ENCODE measurements around the gene TRMT1.

DNA sequence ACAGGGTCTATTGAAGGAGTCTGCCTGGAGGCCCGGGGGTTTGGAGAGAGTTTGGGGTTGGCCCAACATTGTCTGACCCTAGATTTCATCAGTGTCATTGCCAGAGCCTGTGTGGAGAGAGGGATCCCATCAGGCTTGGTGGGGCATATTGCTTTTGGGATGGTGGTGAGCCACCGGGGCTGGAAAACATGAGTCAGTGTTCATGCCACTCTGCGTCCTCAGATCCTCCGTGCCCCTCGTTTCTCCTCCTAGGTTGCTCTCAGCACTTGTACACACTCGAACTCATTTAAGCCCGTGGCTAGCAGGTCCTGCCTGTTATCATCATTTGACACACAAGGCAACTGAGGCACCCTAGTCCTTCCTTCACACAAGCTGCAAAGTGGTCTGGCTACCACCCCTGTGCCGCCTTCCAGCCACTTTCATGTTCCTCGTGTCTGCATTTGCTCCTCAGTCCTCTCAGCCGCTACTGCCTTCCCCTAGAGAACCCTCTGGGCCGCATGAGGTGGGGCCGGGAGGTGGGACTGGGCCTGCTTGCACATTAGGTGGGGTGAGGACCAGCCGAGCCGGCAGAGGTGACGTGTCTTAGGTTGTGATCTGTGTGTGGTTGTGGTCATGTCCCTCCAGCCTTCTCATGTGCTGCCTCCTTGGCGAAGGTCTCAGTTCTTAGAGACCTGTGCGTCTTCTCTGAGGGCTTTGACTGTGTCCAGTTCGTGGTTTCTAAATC lies 5.2 kb upstream of the TRMT1 start:
- TF ChIP-seq, protein P1, sequence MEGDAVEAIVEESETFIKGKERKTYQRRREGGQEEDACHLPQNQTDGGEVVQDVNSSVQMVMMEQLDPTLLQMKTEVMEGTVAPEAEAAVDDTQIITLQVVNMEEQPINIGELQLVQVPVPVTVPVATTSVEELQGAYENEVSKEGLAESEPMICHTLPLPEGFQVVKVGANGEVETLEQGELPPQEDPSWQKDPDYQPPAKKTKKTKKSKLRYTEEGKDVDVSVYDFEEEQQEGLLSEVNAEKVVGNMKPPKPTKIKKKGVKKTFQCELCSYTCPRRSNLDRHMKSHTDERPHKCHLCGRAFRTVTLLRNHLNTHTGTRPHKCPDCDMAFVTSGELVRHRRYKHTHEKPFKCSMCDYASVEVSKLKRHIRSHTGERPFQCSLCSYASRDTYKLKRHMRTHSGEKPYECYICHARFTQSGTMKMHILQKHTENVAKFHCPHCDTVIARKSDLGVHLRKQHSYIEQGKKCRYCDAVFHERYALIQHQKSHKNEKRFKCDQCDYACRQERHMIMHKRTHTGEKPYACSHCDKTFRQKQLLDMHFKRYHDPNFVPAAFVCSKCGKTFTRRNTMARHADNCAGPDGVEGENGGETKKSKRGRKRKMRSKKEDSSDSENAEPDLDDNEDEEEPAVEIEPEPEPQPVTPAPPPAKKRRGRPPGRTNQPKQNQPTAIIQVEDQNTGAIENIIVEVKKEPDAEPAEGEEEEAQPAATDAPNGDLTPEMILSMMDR (IDR thresholded peaks at IDR 0.05; ENCODE audit: insufficient read depth, low read length) = no peak
- TF ChIP-seq POLR2AphosphoS5 (IDR thresholded peaks at IDR 0.05; ENCODE audit: low read depth) = no peak; the same call in 1 of the 2 replicates
- no peak for TF ChIP-seq GABPA (IDR thresholded peaks at IDR 0.05; ENCODE audit: low read depth)
- TF ChIP-seq, protein P2, sequence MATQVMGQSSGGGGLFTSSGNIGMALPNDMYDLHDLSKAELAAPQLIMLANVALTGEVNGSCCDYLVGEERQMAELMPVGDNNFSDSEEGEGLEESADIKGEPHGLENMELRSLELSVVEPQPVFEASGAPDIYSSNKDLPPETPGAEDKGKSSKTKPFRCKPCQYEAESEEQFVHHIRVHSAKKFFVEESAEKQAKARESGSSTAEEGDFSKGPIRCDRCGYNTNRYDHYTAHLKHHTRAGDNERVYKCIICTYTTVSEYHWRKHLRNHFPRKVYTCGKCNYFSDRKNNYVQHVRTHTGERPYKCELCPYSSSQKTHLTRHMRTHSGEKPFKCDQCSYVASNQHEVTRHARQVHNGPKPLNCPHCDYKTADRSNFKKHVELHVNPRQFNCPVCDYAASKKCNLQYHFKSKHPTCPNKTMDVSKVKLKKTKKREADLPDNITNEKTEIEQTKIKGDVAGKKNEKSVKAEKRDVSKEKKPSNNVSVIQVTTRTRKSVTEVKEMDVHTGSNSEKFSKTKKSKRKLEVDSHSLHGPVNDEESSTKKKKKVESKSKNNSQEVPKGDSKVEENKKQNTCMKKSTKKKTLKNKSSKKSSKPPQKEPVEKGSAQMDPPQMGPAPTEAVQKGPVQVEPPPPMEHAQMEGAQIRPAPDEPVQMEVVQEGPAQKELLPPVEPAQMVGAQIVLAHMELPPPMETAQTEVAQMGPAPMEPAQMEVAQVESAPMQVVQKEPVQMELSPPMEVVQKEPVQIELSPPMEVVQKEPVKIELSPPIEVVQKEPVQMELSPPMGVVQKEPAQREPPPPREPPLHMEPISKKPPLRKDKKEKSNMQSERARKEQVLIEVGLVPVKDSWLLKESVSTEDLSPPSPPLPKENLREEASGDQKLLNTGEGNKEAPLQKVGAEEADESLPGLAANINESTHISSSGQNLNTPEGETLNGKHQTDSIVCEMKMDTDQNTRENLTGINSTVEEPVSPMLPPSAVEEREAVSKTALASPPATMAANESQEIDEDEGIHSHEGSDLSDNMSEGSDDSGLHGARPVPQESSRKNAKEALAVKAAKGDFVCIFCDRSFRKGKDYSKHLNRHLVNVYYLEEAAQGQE (IDR thresholded peaks at IDR 0.05; ENCODE audit: insufficient replicate concordance, low read depth) = no peak
- no peak for TF ChIP-seq SPI1 (IDR thresholded peaks at IDR 0.05; ENCODE audit: borderline replicate concordance, low read depth)

Measured in HL-60 (cell line).